GM10248 (cell line): Measurements from ENCODE around the gene SPIRE1.

Source experiments
- CTCF ChIA-PET: fragments of 300-600 bp; sonication (Branson Sonifier 250); formaldehyde crosslinking; extraction: SDS; loops from one replicate; lab custom pipeline; 2021; ENCODE audit warnings: antibody characterized with exemption; lab: Yijun Ruan, JAX
- POLR2A ChIA-PET: fragments of 350-650 bp; sonication (Branson Sonifier 250); formaldehyde crosslinking; extraction: SDS; loops from one replicate; lab custom pipeline; 2020; ENCODE audit warnings: antibody characterized with exemption; lab: Yijun Ruan, JAX
- DNase-seq: peaks from one replicate; pipeline ENCODE4 v3.0.0; 2012; ENCODE audit errors: extremely low spot score
- TF ChIP-seq, protein P1 (sequence below): IDR thresholded peaks from 2 replicates; pipeline ENCODE4 v1.5.1; 2012; ENCODE audit warnings: mild to moderate bottlenecking, low read depth; ENCODE audit errors: extremely low read depth, missing control alignments, control extremely low read depth

Gene SPIRE1

DNA sequence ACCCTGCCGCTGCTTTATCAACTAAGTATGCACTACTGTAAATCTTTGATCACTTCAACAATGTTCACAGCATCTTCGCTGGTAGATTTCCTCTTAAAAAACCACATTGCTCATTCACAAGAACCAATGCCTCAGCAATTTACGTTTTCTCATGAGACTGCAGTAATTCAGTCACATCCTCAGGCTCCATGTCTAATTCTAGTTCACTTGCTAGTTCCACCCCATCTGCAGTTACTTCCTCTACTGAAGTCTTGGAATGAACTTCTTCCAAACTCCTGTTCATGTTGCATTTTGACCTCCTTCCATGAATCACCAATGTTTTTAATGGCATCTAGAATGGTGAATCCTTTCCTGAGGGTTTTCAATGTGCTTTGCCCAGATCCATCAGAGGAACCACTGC, 214.4 kb downstream of the SPIRE1 start:
- POLR2A ChIA-PET: no interaction called here
- TF ChIP-seq, protein P1, sequence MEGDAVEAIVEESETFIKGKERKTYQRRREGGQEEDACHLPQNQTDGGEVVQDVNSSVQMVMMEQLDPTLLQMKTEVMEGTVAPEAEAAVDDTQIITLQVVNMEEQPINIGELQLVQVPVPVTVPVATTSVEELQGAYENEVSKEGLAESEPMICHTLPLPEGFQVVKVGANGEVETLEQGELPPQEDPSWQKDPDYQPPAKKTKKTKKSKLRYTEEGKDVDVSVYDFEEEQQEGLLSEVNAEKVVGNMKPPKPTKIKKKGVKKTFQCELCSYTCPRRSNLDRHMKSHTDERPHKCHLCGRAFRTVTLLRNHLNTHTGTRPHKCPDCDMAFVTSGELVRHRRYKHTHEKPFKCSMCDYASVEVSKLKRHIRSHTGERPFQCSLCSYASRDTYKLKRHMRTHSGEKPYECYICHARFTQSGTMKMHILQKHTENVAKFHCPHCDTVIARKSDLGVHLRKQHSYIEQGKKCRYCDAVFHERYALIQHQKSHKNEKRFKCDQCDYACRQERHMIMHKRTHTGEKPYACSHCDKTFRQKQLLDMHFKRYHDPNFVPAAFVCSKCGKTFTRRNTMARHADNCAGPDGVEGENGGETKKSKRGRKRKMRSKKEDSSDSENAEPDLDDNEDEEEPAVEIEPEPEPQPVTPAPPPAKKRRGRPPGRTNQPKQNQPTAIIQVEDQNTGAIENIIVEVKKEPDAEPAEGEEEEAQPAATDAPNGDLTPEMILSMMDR: no peak
- CTCF ChIA-PET: interaction anchor here (1.3 kb wide), 1 partner anchor 8 kb away, joined by 3 read pairs; no protein-coding TSS in a partner anchor
- DNase-seq: no peak

DNA sequence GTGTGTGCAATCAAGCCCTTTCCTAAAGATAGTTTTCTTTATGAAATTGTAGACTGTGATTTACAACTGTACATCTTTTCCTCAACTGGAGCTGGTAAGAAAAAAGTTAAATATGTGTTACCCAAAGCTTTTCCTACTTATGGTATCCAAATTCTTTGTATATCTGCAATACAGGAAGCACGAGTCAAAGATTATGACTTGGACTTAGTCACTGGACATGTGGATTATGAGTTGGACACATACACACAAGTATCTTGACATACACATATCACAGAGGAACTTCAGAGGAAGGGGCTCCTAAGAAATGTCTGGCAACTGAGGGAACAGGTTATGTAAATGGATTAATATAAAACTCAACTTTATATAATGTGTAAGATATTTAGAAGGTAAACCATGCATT, 215.0 kb downstream of the SPIRE1 start:
- TF ChIP-seq, protein P1: no peak
- POLR2A ChIA-PET: no interaction called here
- CTCF ChIA-PET: no interaction called here
- DNase-seq: no peak

DNA sequence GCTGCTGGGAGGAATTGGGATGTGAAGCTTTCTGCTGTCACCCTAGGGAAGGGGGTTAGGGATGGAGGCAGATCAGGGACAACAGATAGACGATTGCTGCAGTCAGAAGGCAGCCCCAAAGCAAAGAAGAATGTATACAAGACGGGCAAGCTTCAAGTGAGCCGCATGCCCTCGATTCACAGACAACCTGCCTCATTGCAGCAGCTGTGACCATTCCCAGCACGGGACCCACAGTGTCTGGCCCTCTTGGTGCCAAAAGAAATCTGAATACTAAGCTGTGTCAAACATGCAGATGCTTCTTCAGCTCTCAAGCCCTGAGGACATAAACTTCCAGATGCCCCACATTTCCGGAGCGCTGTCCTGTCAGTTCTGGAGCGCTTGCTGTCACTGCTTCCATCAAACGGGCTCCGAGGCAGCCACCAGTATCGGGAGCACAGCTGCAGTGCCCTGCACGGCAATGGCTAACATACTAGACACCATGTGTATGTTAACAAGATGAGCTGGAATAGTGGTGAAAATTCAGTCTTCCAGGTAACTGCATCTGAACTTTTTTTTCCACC, 216.4 kb downstream of the SPIRE1 start:
- ChIA-PET CTCF (interaction anchor here (1.0 to 1.9 kb wide), 2 partner anchors 10 to 48 kb away, joined by 3 to 5 read pairs; no protein-coding TSS in a partner anchor), POLR2A (interaction anchor here (0.6 kb wide), 1 partner anchor 7 kb away, joined by 7 read pairs; no protein-coding TSS in a partner anchor)
- DNase-seq: no peak
- TF ChIP-seq, protein P1: no peak

DNA sequence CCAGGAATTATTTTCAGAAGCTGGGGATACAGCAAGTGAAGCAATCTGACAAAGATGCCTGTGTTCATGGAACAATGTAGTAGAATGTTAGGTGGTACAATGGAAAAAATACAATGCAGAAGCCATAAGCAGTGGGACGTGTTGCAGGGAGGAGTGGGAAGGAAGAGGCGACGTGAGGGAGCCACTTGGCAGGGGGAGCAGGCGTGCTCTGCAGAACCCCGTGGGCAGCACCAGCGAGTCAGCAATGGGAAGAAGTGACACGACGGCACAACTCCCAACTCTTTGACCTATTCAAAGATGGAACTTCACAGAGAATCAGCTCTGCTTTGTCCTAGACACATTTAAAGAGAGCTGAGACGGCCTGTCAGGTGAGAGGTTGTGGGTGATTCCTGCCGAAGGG, 219.7 kb downstream of the SPIRE1 start:
- ChIA-PET POLR2A (no interaction called here), CTCF (interaction anchor here (1.0 to 3.1 kb wide), 3 partner anchors 11 to 110 kb away, joined by 3 to 8 read pairs (median 3); no protein-coding TSS in a partner anchor)
- DNase-seq: no peak
- TF ChIP-seq, protein P1: no peak

DNA sequence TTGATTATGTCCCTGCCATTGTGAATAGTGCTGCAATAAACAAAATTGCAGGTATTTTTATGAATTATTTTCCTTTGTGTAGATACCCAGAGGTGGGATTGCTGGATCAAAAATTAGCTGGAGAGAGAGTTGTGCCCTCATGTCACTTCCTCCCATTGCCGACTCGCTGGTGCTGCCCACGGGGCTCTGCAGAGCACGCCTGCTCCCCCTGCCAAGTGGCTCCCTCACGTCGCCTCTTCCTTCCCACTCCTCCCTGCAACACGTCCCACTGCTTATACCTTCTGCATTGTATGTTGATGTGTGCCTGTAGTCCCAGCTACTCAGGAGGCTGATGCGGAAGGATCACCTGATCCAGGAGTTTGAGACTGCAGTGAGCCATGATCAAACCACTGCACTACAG, 222.0 kb downstream of the SPIRE1 start:
- no peak for DNase-seq
- CTCF ChIA-PET: interaction anchor here (0.6 to 3.1 kb wide), 4 partner anchors 8 to 18 kb away, joined by 3 to 8 read pairs (median 3); no protein-coding TSS in a partner anchor
- POLR2A ChIA-PET: no interaction called here
- TF ChIP-seq, protein P1: no peak

DNA sequence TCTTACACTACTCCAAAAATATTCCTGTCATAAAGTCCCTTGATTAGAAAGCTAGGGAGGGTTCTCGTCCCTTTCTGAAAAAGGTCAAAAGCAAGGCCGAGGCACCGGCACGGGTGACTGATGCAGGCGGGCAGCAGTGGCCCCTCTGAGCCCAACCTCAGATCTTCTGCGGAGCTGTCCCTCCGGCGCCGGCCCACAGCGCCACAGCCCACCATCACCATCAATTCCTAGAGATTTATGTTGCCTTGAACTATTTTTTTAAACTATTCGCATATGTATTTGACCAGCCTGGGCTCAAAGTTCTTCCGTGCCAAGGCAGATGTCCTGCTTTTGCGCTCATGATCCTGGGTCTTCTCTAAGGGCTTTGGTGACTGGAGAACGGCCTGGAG, 223.4 kb downstream of the SPIRE1 start:
- TF ChIP-seq, protein P1: no peak
- no peak for DNase-seq
- POLR2A ChIA-PET: no interaction called here
- CTCF ChIA-PET: interaction anchor here (0.8 kb wide), 1 partner anchor 106 kb away, joined by 3 read pairs; no protein-coding TSS in a partner anchor
